K562 (cell line): ENCODE measurements around the gene CRLF1. TPM values are rescaled to one million over a fixed set of nuclear protein-coding genes. Genes with fewer than 3 reads are reported as not detected.
A peak's percentile ranks its signal among the peaks of the same experiment; 100 is the strongest.

Experiments
- ATAC-seq: fragments of 200-7000 bp; cut with Tn5 transposase; 3 replicates; pipeline ENCODE4 v1.9.1; 2020; ENCODE audit warnings: moderate library complexity
- BruUV-seq: library from RNA; stranded (reverse); fragments of 400-500 nt; replicated peaks from 2 replicates; lab custom pipeline; 2021; lab: Mats Ljungman, UMichigan
- CTCF ChIA-PET: fragments of 300-600 bp; formaldehyde crosslinking; extraction: SDS; loops from one replicate; lab custom pipeline; 2021; ENCODE audit warnings: low intra/inter-chr PET ratio; lab: Yijun Ruan, JAX
- POLR2A ChIA-PET: fragments of 300-600, 350-650 bp; sonication (Branson Sonifier 250); formaldehyde crosslinking; extraction: SDS; loops from one replicate; lab custom pipeline; 2021; ENCODE audit warnings: antibody characterized with exemption, inconsistent platforms; lab: Yijun Ruan, JAX
- DNase-seq, 4 experiments: peaks; one replicate each; pipeline versions ENCODE4 v3.0.0 to v3.0.0-alpha.2; 2011 to 2018; ENCODE audit warnings: low spot score in 3 of 4, mixed read lengths in 3 of 4; ENCODE audit errors: extremely low read depth in 1 of 4
- FAIRE-seq: peaks from 2 replicates; lab custom pipeline; 2011; peaks lifted over from hg19 to GRCh38; lab: Jason Lieb, UNC
- H2AFZ ChIP-seq: 2 replicates; pipeline ENCODE4 v1.6.0; 2011; ENCODE audit warnings: low read depth, low read length, control low read depth, inconsistent platforms
- H3K27ac ChIP-seq: fragments of 200-600 bp; 3 replicates; pipeline ENCODE4 v1.8.0; 2011; ENCODE audit warnings: low read depth, mild to moderate bottlenecking, control low read depth, inconsistent platforms, low read length, moderate library complexity, mixed read lengths; ENCODE audit errors: extremely low read depth
- H3K27me3 ChIP-seq, 2 experiments: fragments of 300-600 bp in 1 of 2; 2 replicates in 1 of 2; 3 replicates in 1 of 2; pipeline versions ENCODE4 v1.6.0 to v1.8.0; 2011; ENCODE audit warnings: inconsistent platforms in 2 of 2, low read length in 2 of 2, mild to moderate bottlenecking in 1 of 2, mixed read lengths in 1 of 2, moderate library complexity in 1 of 2; ENCODE audit not compliant: control insufficient read depth in 2 of 2, insufficient read depth in 2 of 2
- H3K36me3 ChIP-seq: fragments of 300-600 bp; 3 replicates; pipeline ENCODE4 v1.8.0; 2011; ENCODE audit warnings: mild to moderate bottlenecking, low read length, inconsistent platforms; ENCODE audit not compliant: control insufficient read depth, insufficient read depth
- H3K4me1 ChIP-seq, 2 experiments: fragments of 200-600 bp in 1 of 2; replicated peaks in 1 of 2; 2 replicates in 1 of 2; 3 replicates in 1 of 2; pipeline versions ENCODE4 v1.5.1 to v1.8.0; 2011; ENCODE audit warnings: inconsistent platforms in 2 of 2, low read length in 2 of 2, mild to moderate bottlenecking in 1 of 2, mixed read lengths in 1 of 2, moderate library complexity in 1 of 2; ENCODE audit not compliant: control insufficient read depth in 2 of 2, insufficient read depth in 2 of 2
- H3K4me2 ChIP-seq: 2 replicates; pipeline ENCODE4 v1.6.1; 2011; ENCODE audit warnings: low read length, control low read depth, inconsistent platforms, mixed read lengths; ENCODE audit not compliant: insufficient read depth
- H3K4me3 ChIP-seq: fragments of 200-600 bp; sonication (generic), shearing (Covaris generic); 2 replicates; pipeline ENCODE4 v1.5.1; 2016; ENCODE audit warnings: control low read depth, inconsistent platforms
- H3K79me2 ChIP-seq: fragments of 200-600 bp; 3 replicates; pipeline ENCODE4 v1.8.0; 2011; ENCODE audit warnings: low read length, inconsistent platforms; ENCODE audit not compliant: control insufficient read depth, insufficient read depth
- H3K9ac ChIP-seq, 2 experiments: 2 replicates each; pipeline versions ENCODE4 v1.6.0 to v1.6.1; 2011; ENCODE audit warnings: low read depth in 2 of 2, low read length in 2 of 2, control low read depth in 1 of 2, inconsistent platforms in 1 of 2, mild to moderate bottlenecking in 1 of 2, mixed read lengths in 1 of 2; ENCODE audit not compliant: insufficient read depth in 1 of 2
- H3K9me1 ChIP-seq: one replicate; pipeline ENCODE4 v1.6.0; 2011; ENCODE audit warnings: inconsistent platforms, mild to moderate bottlenecking, low read length, moderate library complexity; ENCODE audit not compliant: control insufficient read depth, insufficient read depth
- H3K9me3 ChIP-seq: replicated peaks from 2 replicates; pipeline ENCODE4 v1.5.1; 2011; ENCODE audit warnings: low read depth, low read length, inconsistent platforms; ENCODE audit not compliant: control insufficient read depth, insufficient read depth
- H4K20me1 ChIP-seq: replicated peaks from 2 replicates; pipeline ENCODE4 v1.6.1; 2011; ENCODE audit warnings: low read length, inconsistent platforms, mixed read lengths; ENCODE audit not compliant: control insufficient read depth, insufficient read depth
- HMG20A ChIP-seq: fragments of 450-650 bp; formaldehyde crosslinking; conservative IDR thresholded peaks from 2 replicates; pipeline ENCODE4 v1.4.0; 2020; ENCODE audit warnings: mild to moderate bottlenecking, mixed read lengths
- POU5F1 ChIP-seq: fragments of 150-350 bp; IDR thresholded peaks from 2 replicates; pipeline ENCODE4 v1.6.1; 2014; ENCODE audit warnings: borderline replicate concordance, low read length, low read depth, mild to moderate bottlenecking; ENCODE audit not compliant: partially characterized antibody
- RAD21 ChIP-seq, 2 experiments: fragments of 250-450 bp in 1 of 2; fragments of 450-650 bp in 1 of 2; sonication (Bioruptor Pico) in 1 of 2; formaldehyde crosslinking in 1 of 2; IDR thresholded peaks in 1 of 2; conservative IDR thresholded peaks in 1 of 2; 2 replicates each; pipeline versions ENCODE4 v1.4.0 to v1.8.0; 2020 to 2022; ENCODE audit warnings: mild to moderate bottlenecking in 2 of 2, moderate library complexity in 1 of 2
- SMAD4 ChIP-seq: fragments of 250-450 bp; sonication (Bioruptor Pico); conservative IDR thresholded peaks from 2 replicates; pipeline ENCODE4 v1.8.0; 2021; ENCODE audit warnings: inconsistent platforms, mild to moderate bottlenecking, moderate library complexity
- XRCC5 ChIP-seq: fragments of 200-400 bp; formaldehyde crosslinking; IDR thresholded peaks from 2 replicates; pipeline ENCODE4 v1.6.1; 2017; ENCODE audit warnings: low read depth, mild to moderate bottlenecking, low read length
- ZC3H4 ChIP-seq: sonication (generic); formaldehyde crosslinking; IDR thresholded peaks from 2 replicates; pipeline ENCODE4 v1.9.0; 2021; ENCODE audit warnings: missing genetic modification reagents, borderline replicate concordance
- ZNF316 ChIP-seq: fragments of 450-650 bp; IDR thresholded peaks from 2 replicates; pipeline ENCODE4 v1.6.1; 2016
- WGBS: fragments of 100-300 bp; shearing (Covaris generic); methylation state at CpG from one replicate; pipeline ENCODE4 v1.1.6; 2016; ENCODE audit warnings: low coverage, mixed read lengths; ENCODE audit not compliant: insufficient coverage; ENCODE audit errors: missing lambda C conversion rate; 5-methylcytosine and 5-hydroxymethylcytosine counted together
- in situ Hi-C: fragments of 300-500 bp; cut with MboI; formaldehyde crosslinking; loops from 4 replicates; pipeline ENCODE4 v1.15.0; 2018; ENCODE audit warnings: inconsistent platforms, mixed read lengths
- intact Hi-C: fragments of 100-400 bp; cut with micrococcal nuclease; formaldehyde crosslinking; loops from 2 replicates; pipeline ENCODE4 v1.14.2; 2022
- polyA plus RNA-seq, 8 experiments: library from polyadenylated mRNA; depleted of rRNA in 4 of 8; stranded (reverse) in 5 of 8; unstranded in 3 of 8; fragments of >200 nt; fragmentation: Nextera tagmentation in 2 of 8; fragmentation: Illumina TruSeq in 1 of 8; extraction: Ambion mirVana in 2 of 8; extraction: Trizol in 1 of 8; gene quantifications; 2 replicates each; pipeline versions ENCODE4 v1.2.1 to v1.2.3, GENCODE V29; 2011 to 2014; ENCODE audit warnings: inconsistent platforms in 1 of 8, missing spikeins in 1 of 8
- total RNA-seq, 7 experiments: library from RNA; depleted of rRNA in 6 of 7; stranded (reverse); fragments of >200 nt in 6 of 7; fragmentation: Illumina TruSeq in 2 of 7; extraction: Trizol in 2 of 7; gene quantifications; 2 replicates each; pipeline versions ENCODE4 v1.2.1 to v1.2.3, GENCODE V29; 2011 to 2021; ENCODE audit warnings: low replicate concordance in 1 of 7
- TF ChIP-seq, protein P1 (sequence below), 3 experiments: IDR thresholded peaks in 2 of 3; conservative IDR thresholded peaks in 1 of 3; 2 replicates each; pipeline ENCODE4 v1.5.1; 2011 to 2012; ENCODE audit warnings: low read length in 3 of 3, mild to moderate bottlenecking in 3 of 3, control low read depth in 2 of 3, improper control_type of control experiment in 1 of 3, inconsistent platforms in 1 of 3, low read depth in 1 of 3, mixed read lengths in 1 of 3, moderate library complexity in 1 of 3; ENCODE audit not compliant: insufficient read depth in 2 of 3
- TF ChIP-seq, protein P2 (sequence below): fragments of 250-450 bp; sonication (Bioruptor Pico); IDR thresholded peaks from 2 replicates; pipeline ENCODE4 v1.4.0; 2020; ENCODE audit warnings: mild to moderate bottlenecking
- TF ChIP-seq, protein P3 (sequence below): sonication (generic); IDR thresholded peaks from 2 replicates; pipeline ENCODE4 v1.6.1; 2016

Gene CRLF1
- total and polyA plus RNA-seq, 9 of the 15 experiments (the other 6 are each of a cell fraction or from before 2014, with no cell fraction given): 0.85 to 3.6 (median 1.7) TPM

DNA sequence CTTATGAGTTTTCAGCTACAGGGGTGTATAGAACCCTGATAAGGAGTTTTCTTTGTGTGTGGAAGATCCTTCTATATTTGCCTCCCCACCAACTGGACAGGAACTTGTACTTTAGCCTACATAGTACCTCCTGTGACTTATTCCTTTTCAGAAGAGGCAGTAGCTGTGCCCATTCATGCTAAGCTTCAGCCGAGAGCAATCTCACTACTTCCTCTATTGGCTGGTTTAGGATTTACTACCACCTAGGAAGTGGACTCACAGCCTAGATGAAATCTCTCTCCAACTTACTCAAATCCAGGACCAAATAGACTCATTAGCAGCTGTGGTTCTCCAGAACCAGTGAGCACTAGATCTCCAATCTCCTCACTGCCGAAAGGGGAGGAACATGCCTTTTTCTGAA, 20.3 kb downstream of the CRLF1 start:
- in situ Hi-C loops: no loop called here
- peaks cover 24% of the 10 kb centered on the region for H3K79me2 ChIP-seq
- no peaks in the 10 kb centered on the region for H3K9me3 ChIP-seq
- no peak overlapping the region for H3K4me2 ChIP-seq
- no peak overlapping the region for H3K9ac ChIP-seq
- peaks cover 6% of the 10 kb centered on the region; the same call in 1 of the 2 replicates for H4K20me1 ChIP-seq
- CTCF ChIA-PET: no interaction called here
- peaks cover 5% of the 10 kb centered on the region; the same call in 2 of the 3 replicates for H3K36me3 ChIP-seq
- no TSS peak for BruUV-seq
- POLR2A ChIA-PET: interaction anchor here (0.6 to 5.4 kb wide), 6 partner anchors 10 to 293 kb away, joined by 3 to 39 read pairs (median 3); partner anchors contain the start of gene UBA52
- FAIRE-seq (no peak), DNase-seq (no peak), ATAC-seq (no peak)
- whole genome bisulfite sequencing: 67% methylated on average over 2 of the region's 2 CpGs
- no peaks in the 10 kb centered on the region for H3K27me3 ChIP-seq
- no peaks in the 10 kb centered on the region for H3K9me1 ChIP-seq
- H3K4me1 ChIP-seq: peaks cover 14 to 40% of the 10 kb centered on the region in 2 experiments
- TF ChIP-seq, protein P1, sequence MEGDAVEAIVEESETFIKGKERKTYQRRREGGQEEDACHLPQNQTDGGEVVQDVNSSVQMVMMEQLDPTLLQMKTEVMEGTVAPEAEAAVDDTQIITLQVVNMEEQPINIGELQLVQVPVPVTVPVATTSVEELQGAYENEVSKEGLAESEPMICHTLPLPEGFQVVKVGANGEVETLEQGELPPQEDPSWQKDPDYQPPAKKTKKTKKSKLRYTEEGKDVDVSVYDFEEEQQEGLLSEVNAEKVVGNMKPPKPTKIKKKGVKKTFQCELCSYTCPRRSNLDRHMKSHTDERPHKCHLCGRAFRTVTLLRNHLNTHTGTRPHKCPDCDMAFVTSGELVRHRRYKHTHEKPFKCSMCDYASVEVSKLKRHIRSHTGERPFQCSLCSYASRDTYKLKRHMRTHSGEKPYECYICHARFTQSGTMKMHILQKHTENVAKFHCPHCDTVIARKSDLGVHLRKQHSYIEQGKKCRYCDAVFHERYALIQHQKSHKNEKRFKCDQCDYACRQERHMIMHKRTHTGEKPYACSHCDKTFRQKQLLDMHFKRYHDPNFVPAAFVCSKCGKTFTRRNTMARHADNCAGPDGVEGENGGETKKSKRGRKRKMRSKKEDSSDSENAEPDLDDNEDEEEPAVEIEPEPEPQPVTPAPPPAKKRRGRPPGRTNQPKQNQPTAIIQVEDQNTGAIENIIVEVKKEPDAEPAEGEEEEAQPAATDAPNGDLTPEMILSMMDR (IDR thresholded peaks at IDR 0.05 in 2 of 3, conservative IDR thresholded peaks at IDR 0.05 in 1 of 3; ENCODE audit: insufficient read depth in 2 of 3, low read depth in 1 of 3, low read length in 3 of 3): 0 out of 6 replicates have a peak, but pooled peaks of 1 of the 3 experiments have one; percentile 13
- TF ChIP-seq SMAD4 (CRISPR knock-in tag) (no peak), HMG20A (no peak), POU5F1 (no peak), XRCC5 (no peak), RAD21 (CRISPR knock-in tag; conservative IDR thresholded peaks at IDR 0.05 in 1 of 2, IDR thresholded peaks at IDR 0.05 in 1 of 2) (0 out of 4 replicates have a peak, but pooled peaks of 1 of the 2 experiments have one; percentile 12), ZNF316 (no peak), ZC3H4 (CRISPR knock-in tag) (no peak)
- TF ChIP-seq, protein P2, sequence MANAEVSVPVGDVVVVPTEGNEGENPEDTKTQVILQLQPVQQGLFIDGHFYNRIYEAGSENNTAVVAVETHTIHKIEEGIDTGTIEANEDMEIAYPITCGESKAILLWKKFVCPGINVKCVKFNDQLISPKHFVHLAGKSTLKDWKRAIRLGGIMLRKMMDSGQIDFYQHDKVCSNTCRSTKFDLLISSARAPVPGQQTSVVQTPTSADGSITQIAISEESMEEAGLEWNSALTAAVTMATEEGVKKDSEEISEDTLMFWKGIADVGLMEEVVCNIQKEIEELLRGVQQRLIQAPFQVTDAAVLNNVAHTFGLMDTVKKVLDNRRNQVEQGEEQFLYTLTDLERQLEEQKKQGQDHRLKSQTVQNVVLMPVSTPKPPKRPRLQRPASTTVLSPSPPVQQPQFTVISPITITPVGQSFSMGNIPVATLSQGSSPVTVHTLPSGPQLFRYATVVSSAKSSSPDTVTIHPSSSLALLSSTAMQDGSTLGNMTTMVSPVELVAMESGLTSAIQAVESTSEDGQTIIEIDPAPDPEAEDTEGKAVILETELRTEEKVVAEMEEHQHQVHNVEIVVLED (CRISPR knock-in tag): no peak
- TF ChIP-seq, protein P3, sequence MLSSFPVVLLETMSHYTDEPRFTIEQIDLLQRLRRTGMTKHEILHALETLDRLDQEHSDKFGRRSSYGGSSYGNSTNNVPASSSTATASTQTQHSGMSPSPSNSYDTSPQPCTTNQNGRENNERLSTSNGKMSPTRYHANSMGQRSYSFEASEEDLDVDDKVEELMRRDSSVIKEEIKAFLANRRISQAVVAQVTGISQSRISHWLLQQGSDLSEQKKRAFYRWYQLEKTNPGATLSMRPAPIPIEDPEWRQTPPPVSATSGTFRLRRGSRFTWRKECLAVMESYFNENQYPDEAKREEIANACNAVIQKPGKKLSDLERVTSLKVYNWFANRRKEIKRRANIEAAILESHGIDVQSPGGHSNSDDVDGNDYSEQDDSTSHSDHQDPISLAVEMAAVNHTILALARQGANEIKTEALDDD: peak; percentile 37; the same call in 1 of the 2 replicates
- H3K27ac ChIP-seq: no peak overlapping the region
- H2AFZ ChIP-seq: 0 out of 2 replicates have a peak overlapping the region, but pooled peaks have one; percentile 56
- intact Hi-C loops: no loop called here
- no peak overlapping the region for H3K4me3 ChIP-seq
